ENCODE data around the gene MEPCE.

DNA sequence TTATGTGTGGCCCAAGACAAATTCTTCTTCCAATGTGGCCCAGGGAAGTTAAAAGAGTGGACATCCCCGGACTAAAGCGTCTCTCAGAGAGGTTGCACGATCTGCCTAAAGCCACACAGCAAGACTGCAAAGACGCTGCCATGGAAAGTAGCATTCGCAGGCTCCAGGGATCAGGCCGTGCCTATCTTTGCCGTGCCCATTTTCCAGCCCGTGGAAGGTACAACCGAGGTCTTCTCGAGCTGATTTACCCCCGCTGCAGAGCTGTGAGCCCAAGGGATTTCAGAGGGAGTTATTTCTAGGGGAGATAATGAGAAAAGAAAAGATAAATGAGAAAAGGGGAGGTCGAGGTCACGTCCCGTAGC is 53.1 kb downstream of the MEPCE start:
- TF ChIP-seq, protein P1, sequence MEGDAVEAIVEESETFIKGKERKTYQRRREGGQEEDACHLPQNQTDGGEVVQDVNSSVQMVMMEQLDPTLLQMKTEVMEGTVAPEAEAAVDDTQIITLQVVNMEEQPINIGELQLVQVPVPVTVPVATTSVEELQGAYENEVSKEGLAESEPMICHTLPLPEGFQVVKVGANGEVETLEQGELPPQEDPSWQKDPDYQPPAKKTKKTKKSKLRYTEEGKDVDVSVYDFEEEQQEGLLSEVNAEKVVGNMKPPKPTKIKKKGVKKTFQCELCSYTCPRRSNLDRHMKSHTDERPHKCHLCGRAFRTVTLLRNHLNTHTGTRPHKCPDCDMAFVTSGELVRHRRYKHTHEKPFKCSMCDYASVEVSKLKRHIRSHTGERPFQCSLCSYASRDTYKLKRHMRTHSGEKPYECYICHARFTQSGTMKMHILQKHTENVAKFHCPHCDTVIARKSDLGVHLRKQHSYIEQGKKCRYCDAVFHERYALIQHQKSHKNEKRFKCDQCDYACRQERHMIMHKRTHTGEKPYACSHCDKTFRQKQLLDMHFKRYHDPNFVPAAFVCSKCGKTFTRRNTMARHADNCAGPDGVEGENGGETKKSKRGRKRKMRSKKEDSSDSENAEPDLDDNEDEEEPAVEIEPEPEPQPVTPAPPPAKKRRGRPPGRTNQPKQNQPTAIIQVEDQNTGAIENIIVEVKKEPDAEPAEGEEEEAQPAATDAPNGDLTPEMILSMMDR (conservative IDR thresholded peaks at IDR 0.05), result no peak
- no peak for TF ChIP-seq ZFX (IDR thresholded peaks at IDR 0.05)
